ENCODE results near the gene ARHGAP42.

ARHGAP42 gene

DNA sequence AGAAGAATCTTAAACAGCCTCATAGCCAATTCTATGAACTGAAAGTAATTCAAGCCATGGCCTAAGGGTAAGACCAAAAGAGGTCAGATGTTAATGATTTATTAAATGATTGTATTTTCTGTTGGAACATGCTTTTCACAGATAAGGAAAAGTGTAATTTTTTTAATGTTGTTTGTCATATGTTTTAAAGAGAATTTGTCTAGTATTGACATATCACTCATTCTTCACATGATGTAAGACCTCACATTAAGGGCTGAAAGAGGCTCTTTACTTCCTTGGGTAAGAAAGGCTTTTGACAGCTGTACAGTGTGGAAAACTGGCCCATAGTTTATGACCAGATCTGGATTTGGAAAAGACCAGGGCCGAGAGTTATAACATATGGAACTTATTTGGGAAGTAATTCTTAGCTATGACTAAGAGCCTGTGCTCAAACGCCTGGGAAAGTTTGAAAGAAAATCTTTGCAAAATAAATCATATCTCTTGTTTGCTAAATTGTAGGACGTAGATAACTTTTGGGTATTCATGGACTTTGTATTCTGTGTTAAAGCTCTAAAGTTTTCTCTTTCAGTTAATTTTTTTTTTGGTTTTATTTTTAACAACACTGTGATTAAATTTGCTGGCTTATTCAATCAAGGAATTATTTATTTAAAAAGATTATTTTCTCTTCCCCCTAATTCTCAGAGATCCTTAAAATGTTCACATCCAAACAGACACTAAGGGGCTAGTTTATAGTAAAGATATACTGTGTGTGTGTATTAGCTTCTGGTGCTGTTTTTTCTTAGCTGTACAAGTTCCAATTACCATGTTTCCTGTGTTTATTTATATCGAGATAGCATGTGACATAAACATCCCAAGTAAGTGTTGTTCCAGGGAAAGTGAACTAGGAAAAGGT, 162.2 kb downstream of the ARHGAP42 start:
- no peak for DNase-seq

DNA sequence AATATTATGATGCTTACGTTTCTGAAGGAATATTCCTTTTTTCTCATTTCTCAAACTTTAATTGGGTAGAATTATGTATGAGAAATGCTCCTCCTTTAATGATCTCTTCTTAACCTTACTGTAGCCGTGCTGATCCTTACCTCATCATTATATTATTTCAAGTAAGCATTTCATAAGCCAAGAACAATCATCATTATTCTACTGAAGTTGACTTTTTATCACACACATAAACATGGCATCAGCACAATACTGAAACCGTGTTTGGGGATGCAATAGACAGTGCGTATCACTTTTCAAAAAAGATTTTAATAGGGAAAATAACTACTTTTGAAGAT, 162.8 kb downstream of the ARHGAP42 start:
- no peak for DNase-seq

DNA sequence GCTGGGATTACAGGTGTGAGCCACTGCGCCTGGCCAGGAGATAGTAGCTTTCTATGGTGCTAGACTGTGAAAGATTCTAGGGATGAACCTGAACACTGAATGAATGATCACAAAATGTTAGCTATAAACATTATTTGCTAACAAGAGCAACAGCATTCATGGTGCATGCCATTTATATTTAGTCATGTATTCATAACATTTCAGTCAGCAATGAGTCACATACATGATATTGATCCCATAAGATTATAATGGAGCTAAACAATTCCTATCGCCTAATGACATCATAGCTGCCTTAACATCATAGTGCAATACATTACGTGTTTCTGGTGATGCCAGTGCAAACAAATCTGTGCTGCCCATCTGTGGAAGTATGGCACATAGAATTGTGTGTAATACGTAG, 164.1 kb downstream of the ARHGAP42 start:
- DNase-seq: no peak

DNA sequence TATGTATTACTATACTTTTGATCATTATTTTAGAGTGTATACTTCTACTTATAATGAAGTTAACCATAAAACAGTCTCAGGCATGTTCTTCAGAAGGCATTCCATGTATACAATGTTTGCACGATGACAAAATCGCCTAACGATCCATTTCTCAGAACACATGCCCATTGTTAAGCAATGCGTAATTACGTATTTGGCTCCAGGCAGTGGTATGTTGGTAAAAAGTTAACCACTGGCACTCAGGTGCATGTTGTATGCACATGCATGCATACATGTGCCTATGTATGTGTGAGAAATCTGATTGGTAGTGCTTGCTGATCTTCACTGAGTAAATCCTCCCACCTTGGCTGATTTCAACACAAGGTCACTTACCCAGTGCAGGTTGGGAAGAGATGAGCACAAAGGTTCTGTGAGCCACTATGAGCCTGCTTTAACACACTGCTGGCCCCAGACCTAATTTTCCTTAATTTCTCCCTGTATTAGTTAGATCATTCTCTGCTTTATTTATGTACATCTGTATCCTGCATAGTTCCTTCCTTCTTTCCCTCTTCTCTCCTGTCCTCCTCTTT, 164.6 kb downstream of the ARHGAP42 start:
- no peak for DNase-seq

DNA sequence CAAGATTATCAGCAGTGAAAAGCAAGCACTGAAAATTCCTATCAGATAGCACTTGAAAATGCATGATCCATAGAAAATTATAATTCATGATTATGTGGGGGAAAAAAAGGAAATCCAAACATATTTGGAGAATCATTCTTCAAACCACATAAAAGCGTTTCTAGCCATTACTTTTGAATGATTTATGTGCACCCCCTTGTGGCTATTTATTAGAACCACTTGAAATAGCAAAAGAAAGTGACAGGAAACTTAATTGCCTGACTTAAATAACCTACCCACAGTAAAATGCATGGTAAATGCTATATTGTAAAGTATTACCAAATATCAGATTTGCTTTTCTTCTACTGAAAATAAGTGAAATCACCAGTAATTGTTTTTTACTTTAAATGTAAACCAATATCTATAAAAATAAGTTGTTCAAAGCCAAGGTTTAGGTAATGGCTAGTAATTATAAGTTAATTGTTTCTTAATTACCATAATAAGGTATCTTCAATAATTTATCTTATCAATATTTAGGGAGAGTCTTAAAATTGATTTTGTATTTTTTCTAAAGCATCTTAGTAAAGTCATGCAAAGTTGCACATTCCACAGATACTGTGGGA, 168.5 kb downstream of the ARHGAP42 start:
- peak; percentile 54 for DNase-seq

DNA sequence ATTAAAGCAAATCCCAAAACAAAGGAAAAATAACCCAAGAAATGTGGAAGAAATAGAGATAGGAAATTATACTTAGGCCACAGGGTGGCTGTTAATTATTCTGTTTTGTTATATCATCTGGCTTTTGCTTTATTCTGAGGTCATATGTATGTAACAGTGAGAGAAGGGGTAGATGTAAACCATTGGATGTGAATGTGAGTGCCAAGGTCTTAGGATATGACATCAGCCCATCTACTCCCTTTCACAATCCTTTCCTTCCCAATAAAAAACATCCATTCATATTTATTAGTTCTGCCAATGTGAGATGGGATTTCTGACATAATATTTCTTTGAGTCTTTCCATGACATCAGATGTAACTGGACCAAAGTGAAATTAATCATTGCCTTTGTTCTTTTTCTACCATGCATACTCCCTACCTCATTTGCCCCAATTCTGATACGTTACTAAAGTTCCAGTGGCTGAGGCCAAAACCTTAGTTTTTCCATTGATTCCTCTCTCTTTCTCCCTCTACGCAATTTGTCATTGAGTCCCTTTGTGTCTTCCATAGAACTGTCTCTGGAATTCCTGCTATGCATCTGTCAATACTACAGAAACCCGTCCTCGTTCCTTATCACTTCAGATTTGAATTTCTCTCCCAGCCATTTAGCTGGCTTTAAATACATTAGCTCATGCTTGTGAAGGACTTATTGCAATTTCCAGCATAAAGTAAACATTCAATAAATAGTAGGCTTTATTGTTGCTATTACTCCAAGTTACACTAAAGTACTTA, 170.3 kb downstream of the ARHGAP42 start:
- DNase-seq: no peak

DNA sequence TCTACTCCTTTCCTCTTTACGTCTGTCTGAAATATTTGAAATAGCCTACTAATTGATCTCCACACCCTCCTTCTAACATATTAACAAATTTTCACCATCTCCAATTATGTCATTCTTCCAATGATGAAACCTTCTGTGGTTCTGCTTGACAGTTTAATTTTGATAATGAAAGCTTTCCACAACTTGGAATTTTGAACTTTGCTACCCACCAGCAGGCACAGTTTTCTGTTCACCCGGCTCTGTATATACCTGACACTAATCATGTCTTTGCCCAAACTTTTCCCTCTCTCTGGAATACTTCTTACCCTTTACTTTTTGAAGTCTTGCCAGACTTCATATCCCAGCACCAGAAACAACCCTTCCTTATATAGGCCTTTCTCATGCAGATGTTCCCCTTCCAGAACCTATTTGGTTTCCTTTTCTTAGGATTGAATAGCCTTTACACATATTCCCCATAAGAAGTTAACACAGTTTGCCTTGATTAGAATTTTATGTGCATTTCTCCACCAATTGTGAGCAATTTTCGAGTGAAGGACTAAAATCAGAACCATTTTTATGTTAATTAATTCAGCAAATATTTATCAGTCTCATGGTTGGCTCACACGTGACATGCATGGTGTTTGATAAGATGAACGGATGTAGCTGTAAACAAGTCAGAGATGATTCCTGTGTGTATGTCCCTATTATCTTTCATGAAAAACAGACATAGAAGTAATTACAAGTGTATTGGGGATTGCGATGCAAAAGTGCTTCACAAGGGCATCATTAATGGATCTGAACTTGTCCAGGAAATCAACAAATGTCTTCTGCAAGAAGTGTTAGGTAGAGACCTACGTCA, 173.4 kb downstream of the ARHGAP42 start:
- DNase-seq: no peak

DNA sequence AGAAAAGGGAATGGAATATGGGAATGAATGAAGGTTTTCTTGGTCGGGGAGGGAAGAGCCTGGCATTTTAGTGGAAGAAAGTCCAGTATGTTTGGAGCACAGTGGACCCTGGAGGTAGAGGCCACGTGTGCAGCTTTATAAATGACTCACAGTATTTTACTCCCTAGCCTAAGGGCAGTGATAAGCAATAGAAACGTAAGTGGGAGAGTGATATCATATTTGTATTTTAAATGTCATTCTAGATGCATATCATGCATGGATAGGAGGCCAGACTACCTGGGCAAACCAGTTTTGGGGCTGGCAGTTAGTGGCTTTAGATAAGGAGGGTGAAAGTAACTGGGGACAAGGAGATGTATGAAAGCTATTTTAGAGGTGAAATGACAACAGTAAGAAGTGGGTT, 174.1 kb downstream of the ARHGAP42 start:
- DNase-seq: no peak

DNA sequence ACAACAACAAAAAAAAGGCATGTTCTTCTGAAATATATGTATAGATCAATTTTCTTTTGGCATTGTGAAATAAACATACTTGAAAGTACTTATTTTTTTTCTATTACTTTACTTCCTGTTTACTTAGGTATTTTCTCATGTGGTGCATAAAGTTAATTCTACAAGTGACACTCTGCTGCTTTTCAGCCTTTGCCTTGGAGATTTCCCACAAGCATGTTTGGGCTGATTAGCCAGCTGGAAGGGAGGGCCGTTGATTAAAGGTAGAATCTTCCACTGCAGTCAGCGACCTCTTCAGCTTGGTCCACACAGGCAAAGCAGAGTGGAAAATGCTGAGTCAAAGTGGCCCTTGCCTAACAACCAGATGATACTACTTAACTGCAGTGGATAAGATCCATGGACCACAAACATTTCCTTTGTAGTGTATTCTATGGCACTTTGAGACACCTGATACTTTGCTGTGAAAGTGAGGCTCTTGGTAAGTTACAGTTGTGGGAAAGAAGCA, 176.0 kb downstream of the ARHGAP42 start:
- peak; percentile 10 for DNase-seq

DNA sequence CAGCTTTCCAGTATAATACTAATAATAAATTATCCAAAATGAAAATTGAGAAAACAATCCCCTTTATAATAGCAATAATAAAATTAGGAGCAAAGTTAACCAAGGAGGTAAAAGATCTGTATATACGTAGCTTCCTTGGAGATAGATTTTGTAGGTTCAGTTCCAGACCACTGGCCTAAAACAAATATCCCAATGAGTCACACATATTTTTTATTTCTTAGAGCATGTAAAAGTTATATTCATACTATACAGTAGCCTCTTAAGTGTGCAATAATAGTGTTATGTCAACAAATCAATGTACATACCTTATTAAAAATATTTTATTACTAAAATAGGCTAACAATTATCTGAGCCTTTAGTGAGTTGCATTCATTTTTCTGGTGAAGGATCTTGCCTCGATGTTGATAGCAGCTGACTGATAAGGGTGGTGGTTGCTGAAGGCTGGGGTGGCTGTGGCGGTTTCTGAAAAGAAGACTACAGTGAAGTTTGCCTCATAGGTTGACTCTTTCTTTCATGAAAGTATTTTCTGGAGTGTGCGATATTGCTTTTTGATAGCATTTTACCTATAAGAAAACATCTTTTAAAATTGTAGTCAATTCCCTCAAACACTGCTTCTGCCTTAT, 178.5 kb downstream of the ARHGAP42 start:
- no peak for DNase-seq

DNA sequence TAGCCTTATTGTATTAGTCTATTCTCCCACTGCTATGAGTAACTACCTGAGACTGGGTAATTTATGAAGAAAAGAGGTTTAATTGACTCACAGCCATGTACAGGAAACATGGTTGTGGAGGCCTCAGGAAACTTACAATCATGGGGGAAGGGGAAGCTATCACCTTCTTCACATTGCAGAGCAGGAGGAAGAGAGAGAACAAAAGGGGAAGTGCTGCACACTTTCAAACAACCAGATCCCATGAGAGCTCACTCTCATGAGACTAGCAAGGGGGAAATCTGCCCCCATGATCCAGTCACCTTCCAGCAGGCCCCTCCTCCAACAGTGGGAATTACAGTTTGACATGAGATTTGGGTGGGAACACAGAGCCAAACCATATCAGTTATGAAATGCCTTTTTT, 179.4 kb downstream of the ARHGAP42 start:
- no peak for DNase-seq

DNA sequence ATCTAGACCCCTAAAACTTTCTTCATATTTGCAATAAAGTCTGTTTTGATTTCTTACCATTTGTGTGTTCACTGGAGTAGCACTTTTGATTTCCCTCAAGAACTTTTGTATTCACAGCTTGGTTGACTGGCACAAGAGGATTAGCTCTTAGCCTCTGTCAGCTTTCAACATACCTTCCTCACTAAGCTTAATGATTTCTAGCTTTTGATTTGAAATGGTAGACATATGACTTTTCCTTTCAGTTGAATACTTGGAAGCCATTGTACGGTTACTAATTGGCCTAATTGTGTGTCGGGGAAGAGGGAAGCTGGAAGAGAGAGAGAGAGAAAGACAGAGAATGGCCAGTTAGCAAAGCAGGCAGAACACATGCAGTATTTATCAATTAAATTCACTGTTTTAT, 180.5 kb downstream of the ARHGAP42 start:
- no peak for DNase-seq

DNA sequence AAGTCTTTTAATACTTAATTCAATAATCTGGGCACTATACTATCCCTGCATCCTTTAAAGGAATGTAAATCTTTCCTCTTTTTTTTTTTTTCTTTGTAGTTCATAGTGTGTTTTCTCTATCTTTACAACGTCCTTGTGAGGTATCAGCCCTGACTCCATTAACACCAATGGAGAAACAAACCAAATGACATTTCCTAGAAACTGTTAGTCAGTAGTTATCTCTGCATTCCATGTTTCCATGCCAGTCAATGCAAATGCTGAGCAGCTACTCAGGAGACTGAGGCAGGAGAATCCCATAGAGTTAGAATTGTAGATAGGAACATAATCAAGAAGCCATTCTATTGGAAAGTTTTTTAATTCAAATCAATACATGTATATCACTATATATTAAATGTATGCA, 182.2 kb downstream of the ARHGAP42 start:
- DNase-seq: no peak

DNA sequence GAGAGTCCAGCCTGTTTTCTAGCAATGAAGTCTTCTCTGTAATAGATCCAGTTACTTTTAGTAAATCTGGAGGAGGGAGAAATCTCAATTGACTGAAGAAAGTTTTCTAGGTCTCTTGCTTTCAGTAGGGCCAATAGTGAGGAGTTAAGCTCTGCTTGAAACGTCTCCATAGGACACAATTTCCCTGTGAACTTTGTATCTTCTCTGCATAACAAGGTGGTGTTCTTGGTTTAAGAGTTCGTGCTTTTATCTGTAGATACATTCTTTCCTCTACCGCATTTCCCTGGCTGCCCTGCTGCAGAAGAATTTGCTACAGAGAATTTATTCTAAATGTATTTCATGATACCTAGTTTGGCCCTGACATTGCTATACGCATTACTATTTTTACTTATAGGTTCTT, 183.1 kb downstream of the ARHGAP42 start:
- no peak for DNase-seq

DNA sequence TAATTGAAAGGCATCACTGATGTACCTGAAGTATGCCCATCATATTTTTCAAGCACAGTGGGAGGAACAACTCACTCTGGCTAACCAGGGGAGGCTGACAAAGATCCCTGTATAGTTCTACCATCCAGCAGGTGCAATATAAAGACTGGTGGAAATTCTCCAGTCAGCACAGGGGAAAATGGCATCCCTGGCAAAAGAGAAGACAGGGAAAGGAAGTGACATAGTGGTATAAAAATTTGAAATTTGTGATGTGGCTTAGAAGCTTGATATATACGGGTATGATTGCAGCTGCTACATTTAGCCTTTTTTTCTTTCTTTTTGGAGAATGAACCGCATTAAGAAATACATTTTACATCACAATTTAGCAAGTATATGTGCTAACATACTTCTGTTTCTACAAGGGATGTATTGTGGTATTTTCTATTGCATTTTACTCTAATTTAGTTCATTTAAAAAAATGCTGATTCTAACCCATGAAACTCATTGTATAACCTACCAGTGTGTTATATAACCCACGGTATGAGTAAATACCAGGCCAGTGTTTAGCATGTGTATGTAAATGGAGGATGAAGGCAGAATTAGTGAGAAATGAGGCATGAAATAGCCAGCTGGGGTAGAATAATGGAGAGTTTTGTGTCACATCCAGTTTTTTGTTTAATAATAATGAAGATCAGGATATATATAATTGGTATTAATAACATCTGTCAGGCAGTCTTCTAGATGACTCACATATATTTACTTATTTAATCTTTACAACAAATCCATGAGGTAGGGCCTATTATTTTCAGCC, 186.1 kb downstream of the ARHGAP42 start:
- no peak for DNase-seq

DNA sequence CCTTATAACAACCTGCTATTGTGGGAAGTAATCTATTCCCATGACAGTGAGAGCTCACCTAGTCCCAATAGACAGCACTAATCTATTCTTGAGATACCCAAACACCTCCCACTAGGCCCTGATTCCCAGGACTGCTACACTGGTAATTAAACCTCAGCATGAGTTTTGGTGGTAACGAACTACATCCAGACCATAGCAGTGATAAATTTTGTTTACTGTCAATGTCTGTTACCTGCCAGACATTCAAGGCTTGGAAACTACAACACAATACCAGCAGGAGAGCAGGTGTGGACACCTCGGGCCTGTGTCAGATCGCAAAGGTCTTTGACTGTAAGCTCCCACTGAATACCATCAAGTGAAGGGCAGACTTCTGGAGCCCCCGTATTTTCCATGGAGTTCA, 187.1 kb downstream of the ARHGAP42 start:
- DNase-seq: no peak

DNA sequence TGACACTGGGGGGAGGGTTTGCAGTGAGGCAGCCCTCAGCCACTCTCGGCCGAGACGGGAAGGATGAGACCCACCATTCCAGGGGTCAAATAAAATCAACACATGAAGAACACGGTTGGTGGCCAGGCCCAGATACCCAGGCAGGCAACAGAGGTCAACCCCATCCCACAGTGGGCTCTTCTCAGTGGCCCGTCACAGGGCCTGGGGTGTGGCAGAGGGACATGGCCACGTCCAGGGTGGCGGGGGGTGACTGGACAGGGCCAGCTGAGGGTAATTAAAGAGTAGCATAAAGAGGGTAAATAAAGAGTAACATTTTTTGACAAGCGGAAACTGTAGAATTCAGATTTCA, 188.4 kb downstream of the ARHGAP42 start:
- DNase-seq: no peak

DNA sequence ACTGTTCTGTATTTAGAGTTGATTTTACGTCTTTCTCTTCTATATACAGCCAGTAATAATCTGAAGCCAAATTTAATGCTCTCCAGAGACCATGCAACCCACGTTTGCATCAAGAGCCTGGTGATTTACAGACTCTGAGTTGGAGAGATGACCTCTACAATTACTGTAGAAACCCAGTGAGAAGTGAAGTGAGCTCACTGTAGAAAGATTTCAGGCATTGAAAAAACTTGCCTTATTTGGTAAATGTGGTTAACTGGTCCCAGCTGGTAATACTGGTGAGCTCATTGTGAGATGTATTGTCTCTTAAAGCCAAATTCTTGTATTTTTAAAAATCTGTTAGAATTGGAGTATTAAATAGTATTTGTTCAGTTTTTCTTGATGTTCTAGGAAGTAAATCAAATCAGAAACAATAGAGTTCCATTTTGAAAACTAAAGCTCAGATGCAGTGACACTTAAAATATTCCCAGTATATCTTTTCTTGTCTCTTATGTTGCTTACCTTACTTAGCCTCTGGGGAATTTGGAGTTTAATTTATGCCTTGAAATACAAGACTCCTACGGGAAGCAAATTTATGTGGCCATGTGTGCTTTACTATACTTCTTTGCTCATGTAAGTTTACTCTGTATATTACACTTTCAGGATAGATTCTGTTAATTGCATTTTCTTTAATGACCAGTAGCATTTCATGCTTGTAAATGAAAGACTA, 189.9 kb downstream of the ARHGAP42 start:
- no peak for DNase-seq

DNA sequence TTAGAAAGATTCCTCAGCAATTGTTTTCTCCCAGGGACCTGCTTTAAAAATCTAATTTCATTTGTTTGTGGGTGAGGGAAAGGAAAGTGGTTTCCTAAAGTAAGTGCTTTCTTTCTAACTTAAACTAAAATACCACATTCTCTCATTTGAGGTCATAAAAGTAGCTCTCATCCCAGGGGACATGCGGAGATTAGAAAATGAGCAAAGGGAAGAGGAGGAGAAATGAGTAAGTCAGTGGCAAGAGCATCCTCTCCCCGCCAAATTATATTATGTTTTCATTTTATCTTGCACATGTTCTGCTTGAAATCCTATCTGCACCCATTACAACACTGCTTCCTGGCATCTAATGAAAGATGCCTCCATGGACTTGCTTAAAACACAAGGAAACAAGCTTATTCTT, 191.4 kb downstream of the ARHGAP42 start:
- DNase-seq: no peak

DNA sequence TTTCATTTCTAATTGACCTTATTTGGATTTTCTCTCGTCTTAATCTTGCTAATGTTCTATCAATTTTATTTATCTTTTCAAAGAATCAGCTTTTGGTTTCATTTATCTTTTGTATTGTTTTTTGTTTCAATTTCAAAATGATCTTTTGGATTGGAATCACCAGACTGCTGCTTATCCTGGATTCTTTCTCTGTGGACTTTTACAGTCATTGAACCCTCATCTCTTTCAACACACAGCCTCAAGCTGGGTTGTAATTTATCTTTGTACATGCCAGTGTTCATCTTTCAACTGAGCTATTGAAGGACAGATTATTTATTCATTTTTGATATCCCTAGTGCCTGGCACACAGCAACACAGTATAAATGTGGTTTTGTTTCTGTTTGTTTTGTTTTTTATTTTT, 195.9 kb downstream of the ARHGAP42 start:
- no peak for DNase-seq

DNA sequence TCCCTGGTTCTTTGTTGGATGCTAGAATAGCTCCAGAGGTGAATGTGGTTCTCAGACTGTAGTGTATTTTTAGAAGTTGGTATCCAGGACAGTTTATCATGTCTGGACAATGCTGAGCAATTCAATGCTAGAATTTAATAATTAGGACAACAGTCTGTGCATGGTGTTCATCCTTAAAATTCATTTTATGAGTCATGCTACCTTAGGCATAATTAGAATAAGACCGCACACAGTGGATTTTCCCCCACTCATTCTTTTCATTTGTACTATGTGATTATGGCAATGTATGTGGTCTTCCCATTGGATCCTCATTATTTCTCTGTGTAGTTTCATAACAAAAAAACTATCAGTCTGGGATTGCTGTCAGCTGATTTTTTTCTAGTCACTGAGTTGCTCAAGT, 196.7 kb downstream of the ARHGAP42 start:
- DNase-seq: no peak

All from NCI-H1436 (cell line).